HT-29 (cell line): ENCODE measurements around the gene MIEN1. TPM values are rescaled to one million over a fixed set of nuclear protein-coding genes. Genes with fewer than 3 reads are reported as not detected.
A peak's percentile ranks its signal among the peaks of the same experiment; 100 is the strongest.
"Not testable (repeated sequence)": the region's sequence is repeated elsewhere in the genome, so short reads cannot be mapped to it uniquely, and the experiment has no call there.

Experiments
- DNase-seq: peaks from one replicate; pipeline ENCODE4 v3.0.0-alpha.2; 2015; ENCODE audit warnings: low spot score
- total RNA-seq: library from RNA; depleted of rRNA; stranded (reverse); fragments of >200 nt; shearing (Covaris generic); gene quantifications from 2 replicates; pipeline ENCODE4 v1.2.3, GENCODE V29; 2014

Gene MIEN1
- total RNA-seq, 1 experiment from 2014 or later: 118 TPM

- DNase-seq: no peak
These were observed 26.2 kb upstream of the MIEN1 start for GRCh38 chr17:39756380-39757079.

GRCh38 chr17:39755554-39756379 is 25.4 kb upstream of the MIEN1 start:
- DNase-seq: no peak

- DNase-seq: no peak
These were observed 24.7 kb upstream of the MIEN1 start for GRCh38 chr17:39754958-39755553.

GRCh38 chr17:39754161-39754957 is 24.0 kb upstream of the MIEN1 start:
- peak; percentile 95 for DNase-seq

GRCh38 chr17:39753514-39754160 is 23.3 kb upstream of the MIEN1 start:
- DNase-seq: peak; percentile 55

GRCh38 chr17:39752241-39752881 is 22.0 kb upstream of the MIEN1 start:
- DNase-seq: no peak

- DNase-seq: no peak
These were observed 21.3 kb upstream of the MIEN1 start for GRCh38 chr17:39751637-39752036.

- no peak for DNase-seq
These were observed 20.7 kb upstream of the MIEN1 start for GRCh38 chr17:39751016-39751543.

GRCh38 chr17:39750131-39751015 is 20.0 kb upstream of the MIEN1 start:
- no peak for DNase-seq

GRCh38 chr17:39748444-39749034 is 18.2 kb upstream of the MIEN1 start:
- not testable (repeated sequence) for DNase-seq

GRCh38 chr17:39747745-39748144 is 17.4 kb upstream of the MIEN1 start:
- no peak for DNase-seq

GRCh38 chr17:39746145-39746461 is 15.8 kb upstream of the MIEN1 start:
- no peak for DNase-seq

GRCh38 chr17:39745335-39746144 is 15.2 kb upstream of the MIEN1 start:
- no peak for DNase-seq

GRCh38 chr17:39744836-39745215 is 14.5 kb upstream of the MIEN1 start:
- no peak for DNase-seq

- no peak for DNase-seq
These were observed 13.9 kb upstream of the MIEN1 start for GRCh38 chr17:39744075-39744835.

GRCh38 chr17:39742856-39743436 is 12.6 kb upstream of the MIEN1 start:
- DNase-seq: no peak
